Right lobe of liver (tissue), 4 donors: ENCODE results near the gene KLHL5.

Source experiments
- POLR2A ChIP-seq: fragments of 450-650 bp; IDR thresholded peaks from one replicate; pipeline ENCODE4 v1.6.1; 2017; ENCODE audit warnings: antibody characterized with exemption, mild to moderate bottlenecking
- TF ChIP-seq, protein P1 (sequence below), 4 donors: fragments of 200-600 bp in 3 of 4; fragments of 450-650 bp in 1 of 4; IDR thresholded peaks; one replicate each; pipeline versions ENCODE4 v1.5.1 to v1.8.0; 2016 to 2022; ENCODE audit warnings: antibody characterized with exemption in 4 of 4, mild to moderate bottlenecking in 2 of 4
- donor health status: DM: no; HTN: no; CAD: no.
- donor health status: DM: no; HTN: no; CAD: no.
- donor health status: DM: no; HTN: yes; CAD: no.

DNA sequence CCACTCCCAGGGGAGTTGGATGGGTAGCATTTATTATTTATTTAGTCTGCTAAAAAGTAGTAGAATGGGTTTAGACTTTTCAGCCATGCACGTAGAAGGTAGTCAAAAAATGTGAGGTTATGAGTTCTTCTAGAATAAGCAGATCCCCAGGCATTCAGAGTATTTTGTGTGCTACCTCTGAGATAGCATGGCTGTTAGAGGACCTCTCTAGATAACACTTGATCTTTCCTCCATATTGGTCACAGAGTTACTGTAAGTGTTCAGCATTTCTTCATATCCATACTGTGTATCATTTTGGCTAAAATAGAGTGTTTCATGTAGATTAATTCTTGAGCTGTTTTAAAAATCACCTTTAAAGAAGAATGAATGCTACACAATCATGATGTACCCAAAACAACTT, 58.4 kb downstream of the KLHL5 start:
- TF ChIP-seq, protein P1, sequence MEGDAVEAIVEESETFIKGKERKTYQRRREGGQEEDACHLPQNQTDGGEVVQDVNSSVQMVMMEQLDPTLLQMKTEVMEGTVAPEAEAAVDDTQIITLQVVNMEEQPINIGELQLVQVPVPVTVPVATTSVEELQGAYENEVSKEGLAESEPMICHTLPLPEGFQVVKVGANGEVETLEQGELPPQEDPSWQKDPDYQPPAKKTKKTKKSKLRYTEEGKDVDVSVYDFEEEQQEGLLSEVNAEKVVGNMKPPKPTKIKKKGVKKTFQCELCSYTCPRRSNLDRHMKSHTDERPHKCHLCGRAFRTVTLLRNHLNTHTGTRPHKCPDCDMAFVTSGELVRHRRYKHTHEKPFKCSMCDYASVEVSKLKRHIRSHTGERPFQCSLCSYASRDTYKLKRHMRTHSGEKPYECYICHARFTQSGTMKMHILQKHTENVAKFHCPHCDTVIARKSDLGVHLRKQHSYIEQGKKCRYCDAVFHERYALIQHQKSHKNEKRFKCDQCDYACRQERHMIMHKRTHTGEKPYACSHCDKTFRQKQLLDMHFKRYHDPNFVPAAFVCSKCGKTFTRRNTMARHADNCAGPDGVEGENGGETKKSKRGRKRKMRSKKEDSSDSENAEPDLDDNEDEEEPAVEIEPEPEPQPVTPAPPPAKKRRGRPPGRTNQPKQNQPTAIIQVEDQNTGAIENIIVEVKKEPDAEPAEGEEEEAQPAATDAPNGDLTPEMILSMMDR (IDR thresholded peaks at IDR 0.05): no peak
- no peak for TF ChIP-seq POLR2A
